GM12872 (cell line): ENCODE measurements around the gene CDC42BPA.

ENCODE experiments used
- TF ChIP-seq, protein P1 (sequence below): IDR thresholded peaks from 3 replicates; pipeline ENCODE4 v1.5.1; 2011; ENCODE audit warnings: low read depth, mild to moderate bottlenecking, low read length, moderate library complexity; ENCODE audit not compliant: insufficient read depth

The CDC42BPA gene

DNA sequence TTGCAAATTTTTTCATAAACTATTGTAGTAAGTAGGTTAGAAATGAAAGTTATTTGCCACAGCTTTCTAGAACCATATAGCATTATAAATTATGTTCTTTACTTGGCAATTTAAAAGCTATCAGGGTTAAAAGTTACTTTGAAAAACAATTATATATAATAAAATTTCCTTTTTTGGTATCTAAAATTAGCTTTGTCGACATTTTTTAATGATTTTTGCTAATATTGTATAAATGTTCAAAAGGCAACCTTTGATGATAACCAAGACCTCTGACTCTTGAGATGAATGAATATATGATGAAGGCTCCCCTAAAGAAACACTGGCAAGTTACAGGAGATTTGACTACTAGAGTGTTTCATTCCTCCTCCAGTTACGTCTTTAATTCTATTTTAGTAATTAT is 121.2 kb downstream of the CDC42BPA start:
- TF ChIP-seq, protein P1, sequence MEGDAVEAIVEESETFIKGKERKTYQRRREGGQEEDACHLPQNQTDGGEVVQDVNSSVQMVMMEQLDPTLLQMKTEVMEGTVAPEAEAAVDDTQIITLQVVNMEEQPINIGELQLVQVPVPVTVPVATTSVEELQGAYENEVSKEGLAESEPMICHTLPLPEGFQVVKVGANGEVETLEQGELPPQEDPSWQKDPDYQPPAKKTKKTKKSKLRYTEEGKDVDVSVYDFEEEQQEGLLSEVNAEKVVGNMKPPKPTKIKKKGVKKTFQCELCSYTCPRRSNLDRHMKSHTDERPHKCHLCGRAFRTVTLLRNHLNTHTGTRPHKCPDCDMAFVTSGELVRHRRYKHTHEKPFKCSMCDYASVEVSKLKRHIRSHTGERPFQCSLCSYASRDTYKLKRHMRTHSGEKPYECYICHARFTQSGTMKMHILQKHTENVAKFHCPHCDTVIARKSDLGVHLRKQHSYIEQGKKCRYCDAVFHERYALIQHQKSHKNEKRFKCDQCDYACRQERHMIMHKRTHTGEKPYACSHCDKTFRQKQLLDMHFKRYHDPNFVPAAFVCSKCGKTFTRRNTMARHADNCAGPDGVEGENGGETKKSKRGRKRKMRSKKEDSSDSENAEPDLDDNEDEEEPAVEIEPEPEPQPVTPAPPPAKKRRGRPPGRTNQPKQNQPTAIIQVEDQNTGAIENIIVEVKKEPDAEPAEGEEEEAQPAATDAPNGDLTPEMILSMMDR, result no peak

DNA sequence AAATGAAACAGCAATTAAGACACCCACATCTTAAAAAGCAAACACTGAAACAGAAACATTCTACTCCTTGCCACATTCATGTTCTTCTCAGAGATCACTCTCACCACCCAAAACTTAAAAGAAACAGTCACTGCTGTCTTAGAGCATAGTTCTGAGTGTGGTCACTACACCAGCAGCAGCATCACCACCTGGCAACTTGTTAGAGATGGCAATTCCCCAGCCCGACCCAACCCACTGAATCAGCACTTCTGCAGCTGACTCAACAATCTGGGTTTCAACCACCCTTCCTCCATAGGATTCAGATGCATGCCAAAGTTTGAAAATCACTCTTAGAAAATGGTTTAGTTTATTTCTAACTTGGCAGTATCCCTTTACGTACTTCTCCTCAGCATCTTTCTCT is 126.1 kb downstream of the CDC42BPA start:
- TF ChIP-seq, protein P1, result no peak

DNA sequence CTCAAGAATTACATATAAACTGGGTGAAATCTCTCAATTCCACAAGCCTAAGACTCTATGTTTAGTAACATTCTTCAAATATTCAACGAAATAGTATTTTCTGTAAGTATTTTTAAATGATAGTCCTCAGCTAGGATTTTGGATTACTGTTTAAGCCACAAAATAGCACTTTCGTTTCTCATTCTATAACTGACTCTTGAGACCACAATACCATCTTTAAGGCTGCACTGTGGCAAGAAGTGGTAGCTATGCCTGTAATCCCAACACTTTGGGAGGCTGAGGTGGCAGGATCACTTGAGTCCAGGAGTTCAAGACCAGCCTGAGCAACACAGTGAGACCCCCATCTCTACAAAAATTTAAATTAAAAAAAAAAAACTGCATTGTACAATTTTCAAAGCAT is 126.7 kb downstream of the CDC42BPA start:
- TF ChIP-seq, protein P1, result no peak

DNA sequence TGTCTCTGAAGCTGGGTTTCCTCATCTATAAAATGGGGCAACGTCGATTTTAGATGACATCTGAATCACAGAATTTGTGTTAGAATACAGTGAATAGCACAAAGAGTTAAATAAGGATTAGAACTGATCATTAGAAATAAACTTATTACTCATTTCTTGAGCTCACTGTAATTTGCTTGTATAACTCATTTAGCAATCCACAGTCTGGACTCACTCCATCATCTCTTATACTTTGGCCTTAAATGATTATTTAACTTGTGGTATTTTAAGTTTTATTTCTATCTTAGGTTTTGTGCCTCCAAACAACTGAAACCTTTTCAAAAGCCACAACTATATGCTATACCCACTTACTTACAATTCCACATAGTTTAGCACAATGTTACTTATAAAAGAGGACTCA is 128.0 kb downstream of the CDC42BPA start:
- TF ChIP-seq, protein P1, result no peak

DNA sequence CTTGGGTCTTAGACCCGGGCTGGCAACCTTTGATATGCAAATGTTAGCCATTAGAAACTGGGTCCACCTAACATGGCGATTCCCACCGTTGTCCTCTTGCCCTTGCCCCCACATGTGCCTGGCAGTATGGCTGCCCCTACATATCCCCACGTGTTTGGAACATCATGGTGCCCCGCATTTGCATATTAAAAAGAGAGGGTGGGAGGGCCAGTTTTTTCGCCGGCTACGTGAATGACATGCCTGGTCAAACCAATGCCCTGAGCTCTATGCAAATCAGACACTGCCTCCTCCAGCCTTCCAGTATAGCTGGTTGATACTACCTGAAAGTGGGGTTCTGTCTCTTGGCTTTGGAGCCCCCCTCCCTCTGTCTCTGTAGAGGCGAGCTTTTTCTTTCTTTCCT is 133.0 kb downstream of the CDC42BPA start:
- TF ChIP-seq, protein P1, result no peak

DNA sequence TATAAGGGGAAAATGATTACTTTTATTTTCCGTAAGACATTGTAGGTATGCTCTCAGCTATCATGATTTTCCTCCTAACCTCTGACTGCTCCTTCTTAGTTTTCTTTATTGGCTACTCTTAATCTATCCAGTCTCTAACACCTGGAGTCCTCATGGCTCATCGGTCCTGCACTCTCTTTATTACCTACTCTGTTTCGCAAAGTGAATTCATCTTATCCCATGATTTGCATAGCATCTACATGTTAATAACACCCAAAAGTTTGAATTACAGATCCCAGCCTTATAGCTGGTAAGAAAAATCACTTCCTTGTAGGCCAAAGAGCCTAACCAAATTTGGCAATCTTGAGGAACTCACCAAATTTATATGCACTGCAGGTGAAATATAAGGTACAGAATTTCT is 136.3 kb downstream of the CDC42BPA start:
- TF ChIP-seq, protein P1, result no peak

DNA sequence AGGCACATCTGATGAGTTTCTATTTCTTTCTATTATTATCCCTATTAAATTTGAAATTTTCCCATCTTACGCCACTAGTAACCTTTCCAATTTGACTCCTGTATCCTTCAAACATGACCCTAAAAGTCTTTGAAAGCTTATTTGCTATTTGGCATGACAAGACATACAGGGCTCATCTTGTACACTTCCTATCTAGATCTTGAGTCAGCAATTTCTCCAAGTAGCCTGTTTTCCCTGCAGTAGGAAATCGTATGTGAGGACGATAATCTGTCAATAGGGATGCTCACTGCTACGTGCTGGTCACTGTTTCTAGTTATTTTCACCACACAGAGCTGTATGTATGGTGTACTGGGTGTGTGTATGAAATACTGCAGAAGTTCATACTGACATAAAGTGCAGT is 142.7 kb downstream of the CDC42BPA start:
- TF ChIP-seq, protein P1, result no peak

DNA sequence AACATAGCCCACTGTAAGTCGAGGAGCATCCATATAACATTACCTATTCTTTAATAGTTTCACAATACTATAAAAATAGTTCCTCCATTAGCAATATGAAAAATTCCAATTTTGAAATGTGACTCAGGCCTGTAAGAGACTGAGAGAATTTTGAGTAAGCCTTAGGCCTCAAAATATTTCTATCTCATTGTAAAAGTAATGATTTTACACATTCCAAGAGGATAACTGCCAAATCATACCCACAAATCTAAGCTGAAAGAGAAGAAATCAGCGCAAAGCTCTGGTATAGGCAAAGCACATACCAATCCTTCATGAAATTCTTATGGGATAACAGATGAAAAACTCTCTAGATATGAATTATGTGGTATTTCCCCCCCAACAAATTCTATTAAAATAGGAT is 144.1 kb downstream of the CDC42BPA start:
- TF ChIP-seq, protein P1, result no peak
